SK-N-SH (cell line): ENCODE measurements around the gene MKRN1. TPM values are rescaled to one million over a fixed set of nuclear protein-coding genes. Genes with fewer than 3 reads are reported as not detected.

Experiments used
- CTCF ChIA-PET: fragments of 300-600, 350-600 bp; formaldehyde crosslinking; extraction: SDS; loops from one replicate; lab custom pipeline; 2021; lab: Yijun Ruan, JAX
- POLR2A ChIA-PET: fragments of 350-600 bp; sonication (Branson Sonifier 250); formaldehyde crosslinking; extraction: SDS; loops from one replicate; lab custom pipeline; 2020; ENCODE audit warnings: antibody characterized with exemption, inconsistent platforms; lab: Yijun Ruan, JAX
- DNase-seq: peaks from one replicate; pipeline ENCODE4 v3.0.0; 2012
- H2AFZ ChIP-seq: fragments of 200-600 bp; sonication (generic); 2 replicates; pipeline ENCODE4 v1.8.1; 2016; ENCODE audit warnings: antibody characterized with exemption, mild to moderate bottlenecking, low read depth
- H3F3A ChIP-seq: fragments of 200-600 bp; sonication (generic); replicated peaks from 2 replicates; pipeline ENCODE3; 2016; ENCODE audit warnings: antibody characterized with exemption, mild to moderate bottlenecking; ENCODE audit not compliant: insufficient read depth
- H3K27ac ChIP-seq, 2 experiments: fragments of 200-500 bp in 1 of 2; fragments of 200-600 bp in 1 of 2; sonication (Bioruptor generic) in 1 of 2; sonication (generic), shearing (Covaris generic) in 1 of 2; 2 replicates each; pipeline versions ENCODE4 v1.5.1 to v1.6.1; 2014 to 2016; ENCODE audit warnings: low read depth in 2 of 2, inconsistent platforms in 1 of 2, low read length in 1 of 2, mild to moderate bottlenecking in 1 of 2, mixed read lengths in 1 of 2
- H3K27me3 ChIP-seq: fragments of 200-600 bp; sonication (generic), shearing (Covaris generic); 2 replicates; pipeline ENCODE4 v1.6.1; 2016; ENCODE audit warnings: mixed run types; ENCODE audit not compliant: insufficient read depth
- H3K36me3 ChIP-seq, 2 experiments: fragments of 200-500 bp in 1 of 2; fragments of 200-600 bp in 1 of 2; sonication (Bioruptor generic) in 1 of 2; sonication (generic) in 1 of 2; replicated peaks in 1 of 2; 2 replicates each; pipeline versions ENCODE3 to v1.5.1; 2014 to 2016; ENCODE audit warnings: low read length in 1 of 2, mild to moderate bottlenecking in 1 of 2; ENCODE audit not compliant: insufficient read depth in 2 of 2, control insufficient read depth in 1 of 2
- H3K4me1 ChIP-seq, 2 experiments: fragments of 200-500 bp in 1 of 2; fragments of 200-600 bp in 1 of 2; sonication (Bioruptor generic) in 1 of 2; sonication (generic), shearing (Covaris generic) in 1 of 2; 2 replicates each; pipeline versions ENCODE4 v1.5.1 to v1.6.1; 2014 to 2016; ENCODE audit warnings: low read depth in 1 of 2, low read length in 1 of 2, mixed run types in 1 of 2; ENCODE audit not compliant: insufficient read depth in 2 of 2, control insufficient read depth in 1 of 2
- H3K4me2 ChIP-seq: fragments of 200-600 bp; sonication (generic), shearing (Covaris generic); 2 replicates; pipeline ENCODE4 v1.6.1; 2017; ENCODE audit warnings: mixed run types
- H3K4me3 ChIP-seq, 2 experiments: fragments of 200-500 bp in 1 of 2; fragments of 200-600 bp in 1 of 2; sonication (Bioruptor generic) in 1 of 2; sonication (generic), shearing (Covaris generic) in 1 of 2; 2 replicates each; pipeline versions ENCODE4 v1.5.1 to v1.8.1; 2014 to 2016; ENCODE audit warnings: low read depth in 2 of 2, inconsistent platforms in 1 of 2, low read length in 1 of 2, mild to moderate bottlenecking in 1 of 2, mixed read lengths in 1 of 2, moderate library complexity in 1 of 2
- H3K79me2 ChIP-seq: fragments of 200-600 bp; sonication (generic); 2 replicates; pipeline ENCODE4 v1.8.1; 2017; ENCODE audit warnings: mild to moderate bottlenecking; ENCODE audit not compliant: insufficient read depth
- H3K9ac ChIP-seq: fragments of 200-600 bp; sonication (generic); 2 replicates; pipeline ENCODE4 v1.6.1; 2017; ENCODE audit warnings: mixed run types
- H3K9me2 ChIP-seq: fragments of 200-600 bp; sonication (generic); 2 replicates; pipeline ENCODE4 v1.6.1; 2017; ENCODE audit warnings: mixed run types
- H3K9me3 ChIP-seq: fragments of 200-600 bp; sonication (generic); 2 replicates; pipeline ENCODE4 v1.6.1; 2017; ENCODE audit warnings: mixed run types, mild to moderate bottlenecking, moderate library complexity
- H4K20me1 ChIP-seq: fragments of 200-600 bp; sonication (generic); 2 replicates; pipeline ENCODE4 v1.6.1; 2017; ENCODE audit warnings: mild to moderate bottlenecking, mixed run types; ENCODE audit not compliant: insufficient read depth
- CHD2 ChIP-seq: fragments of 150-350 bp; IDR thresholded peaks from 2 replicates; pipeline ENCODE4 v1.6.1; 2018; ENCODE audit warnings: low read length; ENCODE audit not compliant: partially characterized antibody
- ELF1 ChIP-seq: IDR thresholded peaks from 2 replicates; pipeline ENCODE4 v1.4.0; 2012
- EP300 ChIP-seq, 2 experiments: IDR thresholded peaks; 2 replicates each; pipeline versions ENCODE4 v1.4.0 to v1.6.1; 2012; ENCODE audit warnings: borderline replicate concordance in 1 of 2, low read depth in 1 of 2, low read length in 1 of 2
- EZH2phosphoT487 ChIP-seq: fragments of 200-600 bp; sonication (generic); IDR thresholded peaks from 2 replicates; pipeline ENCODE4 v1.6.1; 2017; ENCODE audit warnings: low read depth, mixed run types, mild to moderate bottlenecking, antibody characterized with exemption, moderate library complexity, borderline replicate concordance
- FOXM1 ChIP-seq: IDR thresholded peaks from 2 replicates; pipeline ENCODE4 v1.4.0; 2012; ENCODE audit warnings: low read depth, mild to moderate bottlenecking
- GABPA ChIP-seq: IDR thresholded peaks from 2 replicates; pipeline ENCODE4 v1.4.0; 2012; ENCODE audit warnings: low read depth, mild to moderate bottlenecking
- GATA2 ChIP-seq: sonication (generic); formaldehyde crosslinking; IDR thresholded peaks from 2 replicates; pipeline ENCODE4 v1.5.0; 2020; ENCODE audit warnings: mild to moderate bottlenecking, missing genetic modification reagents
- MEF2A ChIP-seq: IDR thresholded peaks from 2 replicates; pipeline ENCODE4 v1.4.0; 2012; ENCODE audit warnings: low read depth, borderline replicate concordance
- MXI1 ChIP-seq: IDR thresholded peaks from 2 replicates; pipeline ENCODE4 v1.6.1; 2012; ENCODE audit warnings: mild to moderate bottlenecking, low read depth, low read length, improper control_type of control experiment
- NFIC ChIP-seq: IDR thresholded peaks from 2 replicates; pipeline ENCODE4 v1.4.0; 2012; ENCODE audit warnings: borderline replicate concordance
- NRF1 ChIP-seq: IDR thresholded peaks from 2 replicates; pipeline ENCODE4 v1.6.1; 2012; ENCODE audit warnings: low read depth, mild to moderate bottlenecking, low read length
- POLR2AphosphoS5 ChIP-seq: IDR thresholded peaks from 2 replicates; pipeline ENCODE4 v1.6.1; 2012; ENCODE audit warnings: low read depth, low read length
- RAD21 ChIP-seq: IDR thresholded peaks from 2 replicates; pipeline ENCODE4 v1.6.1; 2012; ENCODE audit warnings: mild to moderate bottlenecking, low read length
- RFX5 ChIP-seq: IDR thresholded peaks from 2 replicates; pipeline ENCODE4 v1.6.1; 2012; ENCODE audit warnings: mild to moderate bottlenecking, improper control_type of control experiment, low read length
- RXRA ChIP-seq: IDR thresholded peaks from 2 replicates; pipeline ENCODE4 v1.4.0; 2012; ENCODE audit warnings: low read depth, mild to moderate bottlenecking, borderline replicate concordance
- SIN3A ChIP-seq: IDR thresholded peaks from 2 replicates; pipeline ENCODE4 v1.6.1; 2012; ENCODE audit warnings: low read depth, mild to moderate bottlenecking, low read length, moderate library complexity, borderline replicate concordance
- TCF12 ChIP-seq: IDR thresholded peaks from 2 replicates; pipeline ENCODE4 v1.4.0; 2012
- WGBS: methylation state at CpG from one replicate; pipeline ENCODE4 v1.1.6; 2017; ENCODE audit warnings: low lambda C conversion rate; 5-methylcytosine and 5-hydroxymethylcytosine counted together
- polyA plus RNA-seq, 3 experiments: library from polyadenylated mRNA; depleted of rRNA; stranded (reverse); fragments of >200 nt; gene quantifications; 2 replicates each; pipeline ENCODE4 v1.2.3, GENCODE V29; 2012
- TF ChIP-seq, protein P1 (sequence below): IDR thresholded peaks from 2 replicates; pipeline ENCODE4 v1.4.0; 2012; ENCODE audit warnings: low read depth, borderline replicate concordance
- TF ChIP-seq, protein P2 (sequence below): IDR thresholded peaks from 2 replicates; pipeline ENCODE4 v1.4.0; 2012; ENCODE audit warnings: low read depth, borderline replicate concordance
- TF ChIP-seq, protein P3 (sequence below): IDR thresholded peaks from 2 replicates; pipeline ENCODE4 v1.4.0; 2012; ENCODE audit warnings: low read depth

The MKRN1 gene
- polyA plus RNA-seq, 1 of the 3 experiments (the other 2 are of a cell fraction) = 53.5 TPM

DNA sequence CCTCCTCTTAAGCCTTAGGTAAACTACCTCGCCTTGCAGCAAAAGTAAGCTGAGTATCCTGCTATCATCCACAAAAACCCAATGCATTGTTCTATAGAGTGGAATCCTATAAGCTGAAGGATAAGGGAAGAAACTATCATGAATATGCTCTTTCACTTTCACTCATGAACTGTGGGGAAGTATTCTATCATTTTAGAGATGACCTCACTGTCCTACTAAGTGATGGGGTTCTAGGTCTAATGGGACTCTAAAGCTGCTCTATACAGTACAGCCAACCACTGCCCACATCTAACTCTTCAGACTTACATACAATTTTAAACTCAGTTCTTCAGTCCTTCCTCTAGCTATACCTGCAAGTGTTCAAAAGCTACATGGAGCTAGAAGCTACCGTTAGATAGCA lies 16.2 kb downstream of the MKRN1 start:
- Histone ChIP-seq H3K9me2 (no peaks in the 10 kb centered on the region), H2AFZ (no peak overlapping the region), H3K9me3 (no peaks in the 10 kb centered on the region), H3K36me3 (peaks cover 30 to 45% of the 10 kb centered on the region in 2 experiments), H4K20me1 (peaks cover 25% of the 10 kb centered on the region; the same call in 1 of the 2 replicates), H3K4me2 (no peak overlapping the region), H3K4me1 (no peaks in the 10 kb centered on the region; a peak in 1 of 4 replicates), H3K4me3 (no peak overlapping the region), H3K27ac (no peak overlapping the region), H3K79me2 (peaks cover 30% of the 10 kb centered on the region; the same call in 1 of the 2 replicates), H3K9ac (no peak overlapping the region), H3K27me3 (no peaks in the 10 kb centered on the region), H3F3A (no peaks in the 10 kb centered on the region)
- POLR2A ChIA-PET = no interaction called here
- TF ChIP-seq RXRA (no peak), NRF1 (no peak), CHD2 (no peak), RFX5 (no peak), ELF1 (no peak), FOXM1 (no peak)
- CTCF ChIA-PET = interaction anchor here (0.9 to 2.0 kb wide), 4 partner anchors 12 to 30 kb away, joined by 3 to 5 read pairs (median 3); no protein-coding TSS in a partner anchor
- 100% methylated on average over 2 of the region's 2 CpGs for WGBS
- DNase-seq = no peak

DNA sequence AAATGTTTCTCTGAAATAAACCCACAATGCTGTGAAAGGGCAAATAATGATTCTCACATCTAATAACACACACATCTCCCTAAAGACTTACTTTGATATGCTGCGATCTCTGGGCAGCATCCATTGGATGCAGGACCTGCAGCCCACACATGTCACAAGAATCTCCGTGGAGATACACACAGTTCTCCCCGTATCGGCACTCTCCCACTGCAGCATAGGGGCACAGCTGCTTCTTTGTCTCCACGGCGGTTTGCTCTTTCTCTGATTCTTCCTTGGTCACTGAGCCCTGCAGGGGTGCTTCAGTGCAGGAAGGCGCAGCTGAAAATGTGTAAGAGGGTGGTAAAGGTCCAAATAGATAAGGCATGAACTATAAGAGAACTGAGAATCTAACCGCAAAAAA lies 20.4 kb downstream of the MKRN1 start:
- Histone ChIP-seq H4K20me1 (peaks cover 34% of the 10 kb centered on the region; the same call in 1 of the 2 replicates), H3K36me3 (peaks cover 64 to 71% of the 10 kb centered on the region in 2 experiments), H3K4me2 (no peak overlapping the region), H3K4me1 (no peaks in the 10 kb centered on the region; a peak in 1 of 4 replicates), H3K9me2 (no peaks in the 10 kb centered on the region), H3K27me3 (no peaks in the 10 kb centered on the region), H3K4me3 (no peak overlapping the region), H3K9ac (no peak overlapping the region), H3K79me2 (peaks cover 10% of the 10 kb centered on the region; the same call in 1 of the 2 replicates), H3K9me3 (no peaks in the 10 kb centered on the region), H2AFZ (no peak overlapping the region), H3K27ac (no peak overlapping the region), H3F3A (no peaks in the 10 kb centered on the region)
- 99% methylated on average over 8 of the region's 8 CpGs for WGBS
- no peak for DNase-seq
- CTCF ChIA-PET = interaction anchor here (0.7 kb wide), 1 partner anchor 16 kb away, joined by 4 read pairs; no protein-coding TSS in a partner anchor
- POLR2A ChIA-PET = no interaction called here
- TF ChIP-seq GABPA = no peak
- no peak for TF ChIP-seq MXI1
- TF ChIP-seq EZH2phosphoT487 = no peak
- no peak for TF ChIP-seq MEF2A
- TF ChIP-seq, protein P1, sequence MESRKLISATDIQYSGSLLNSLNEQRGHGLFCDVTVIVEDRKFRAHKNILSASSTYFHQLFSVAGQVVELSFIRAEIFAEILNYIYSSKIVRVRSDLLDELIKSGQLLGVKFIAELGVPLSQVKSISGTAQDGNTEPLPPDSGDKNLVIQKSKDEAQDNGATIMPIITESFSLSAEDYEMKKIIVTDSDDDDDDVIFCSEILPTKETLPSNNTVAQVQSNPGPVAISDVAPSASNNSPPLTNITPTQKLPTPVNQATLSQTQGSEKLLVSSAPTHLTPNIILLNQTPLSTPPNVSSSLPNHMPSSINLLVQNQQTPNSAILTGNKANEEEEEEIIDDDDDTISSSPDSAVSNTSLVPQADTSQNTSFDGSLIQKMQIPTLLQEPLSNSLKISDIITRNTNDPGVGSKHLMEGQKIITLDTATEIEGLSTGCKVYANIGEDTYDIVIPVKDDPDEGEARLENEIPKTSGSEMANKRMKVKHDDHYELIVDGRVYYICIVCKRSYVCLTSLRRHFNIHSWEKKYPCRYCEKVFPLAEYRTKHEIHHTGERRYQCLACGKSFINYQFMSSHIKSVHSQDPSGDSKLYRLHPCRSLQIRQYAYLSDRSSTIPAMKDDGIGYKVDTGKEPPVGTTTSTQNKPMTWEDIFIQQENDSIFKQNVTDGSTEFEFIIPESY = no peak
- no peak for TF ChIP-seq GATA2
- TF ChIP-seq TCF12 = no peak
- no peak for TF ChIP-seq RFX5
- TF ChIP-seq RAD21 = no peak
- TF ChIP-seq CHD2 = no peak
- TF ChIP-seq SIN3A = no peak
- no peak for TF ChIP-seq EP300 (IDR thresholded peaks at IDR 0.05; ENCODE audit: borderline replicate concordance in 1 of 2, low read depth in 1 of 2, low read length in 1 of 2)
- TF ChIP-seq ELF1 = no peak
- TF ChIP-seq, protein P2, sequence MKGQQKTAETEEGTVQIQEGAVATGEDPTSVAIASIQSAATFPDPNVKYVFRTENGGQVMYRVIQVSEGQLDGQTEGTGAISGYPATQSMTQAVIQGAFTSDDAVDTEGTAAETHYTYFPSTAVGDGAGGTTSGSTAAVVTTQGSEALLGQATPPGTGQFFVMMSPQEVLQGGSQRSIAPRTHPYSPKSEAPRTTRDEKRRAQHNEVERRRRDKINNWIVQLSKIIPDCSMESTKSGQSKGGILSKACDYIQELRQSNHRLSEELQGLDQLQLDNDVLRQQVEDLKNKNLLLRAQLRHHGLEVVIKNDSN = no peak
- TF ChIP-seq, protein P3, sequence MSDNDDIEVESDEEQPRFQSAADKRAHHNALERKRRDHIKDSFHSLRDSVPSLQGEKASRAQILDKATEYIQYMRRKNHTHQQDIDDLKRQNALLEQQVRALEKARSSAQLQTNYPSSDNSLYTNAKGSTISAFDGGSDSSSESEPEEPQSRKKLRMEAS = no peak
- TF ChIP-seq POLR2AphosphoS5 = no peak
- TF ChIP-seq NFIC = no peak
